HK-2 (cell line): Measurements from ENCODE around the gene ACYP2.

Experiments used
- DNase-seq: peaks from one replicate; pipeline ENCODE4 v3.0.0-alpha.2; 2018; ENCODE audit not compliant: unreplicated experiment

Gene ACYP2

DNA sequence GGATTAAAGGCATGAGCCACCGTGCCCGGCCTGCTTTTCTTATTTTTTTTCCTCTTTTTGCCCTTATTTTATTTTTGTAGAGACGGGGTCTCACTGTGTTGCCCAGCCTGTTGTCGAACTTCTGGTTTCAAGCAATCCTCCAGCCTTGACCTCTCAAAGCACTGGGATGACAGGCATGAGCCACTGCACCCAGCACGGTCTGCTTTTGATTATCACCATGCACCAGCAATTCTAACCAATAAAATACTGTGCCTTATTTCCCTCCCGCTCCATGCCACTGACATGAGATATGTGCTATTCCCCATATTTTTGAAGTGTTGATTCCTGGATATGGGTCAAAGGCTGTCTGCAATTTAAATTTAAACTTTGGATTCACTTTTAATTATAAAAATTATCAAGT, 42.9 kb downstream of the ACYP2 start:
- DNase-seq: no peak

DNA sequence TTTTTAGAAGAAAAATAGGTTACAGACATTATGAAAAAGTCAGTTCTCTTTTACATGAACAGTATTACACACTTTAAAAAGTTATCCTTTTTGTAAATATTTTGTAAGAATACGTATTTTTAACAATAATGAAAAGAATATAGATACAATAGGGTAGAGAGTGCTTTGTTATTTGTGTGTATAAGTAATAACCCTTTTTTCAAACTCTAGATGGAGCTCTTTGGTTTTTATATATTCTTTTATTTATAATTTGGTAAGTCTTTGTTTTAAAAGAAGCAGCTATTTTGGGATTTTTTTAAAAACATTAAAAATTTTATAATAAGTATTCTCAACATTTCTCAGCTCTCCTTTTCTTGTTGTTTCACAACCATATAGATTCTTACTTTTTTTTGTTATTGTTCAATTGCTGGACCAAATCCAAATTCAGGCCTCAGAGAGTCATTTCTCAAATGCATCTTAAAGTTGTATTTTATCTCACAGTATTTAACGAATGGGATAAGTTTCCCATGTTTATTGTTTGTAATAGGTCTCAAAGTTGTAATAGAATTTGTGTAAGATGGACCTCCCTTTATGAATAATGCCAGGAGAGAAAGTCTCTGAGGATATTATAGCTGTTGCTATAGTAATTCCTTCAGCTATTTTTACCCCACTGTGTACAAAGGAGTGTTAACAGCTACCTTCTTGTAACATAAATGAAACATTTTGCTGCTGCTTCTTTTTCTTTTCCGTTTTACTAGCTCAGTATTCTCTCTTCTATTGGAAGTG, 46.4 kb downstream of the ACYP2 start:
- no peak for DNase-seq

DNA sequence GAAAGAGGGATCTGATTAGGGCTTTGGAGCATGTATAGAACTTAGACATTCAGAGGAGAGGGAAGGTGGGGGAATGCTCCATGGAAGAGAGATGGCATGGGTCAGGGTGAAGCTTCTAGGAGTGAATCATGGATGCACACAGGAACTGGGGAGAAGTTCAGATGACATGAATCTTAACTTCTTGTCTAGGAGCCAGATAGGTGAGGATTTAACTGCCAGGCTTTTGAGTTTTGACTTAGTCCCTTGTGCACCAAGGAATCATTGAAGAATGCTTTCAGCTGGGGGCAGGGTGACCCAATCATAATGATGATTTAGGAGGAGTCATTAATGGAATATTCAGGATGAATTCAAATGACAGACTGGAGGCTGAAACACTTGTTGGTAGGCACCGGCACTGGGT, 48.7 kb downstream of the ACYP2 start:
- no peak for DNase-seq

DNA sequence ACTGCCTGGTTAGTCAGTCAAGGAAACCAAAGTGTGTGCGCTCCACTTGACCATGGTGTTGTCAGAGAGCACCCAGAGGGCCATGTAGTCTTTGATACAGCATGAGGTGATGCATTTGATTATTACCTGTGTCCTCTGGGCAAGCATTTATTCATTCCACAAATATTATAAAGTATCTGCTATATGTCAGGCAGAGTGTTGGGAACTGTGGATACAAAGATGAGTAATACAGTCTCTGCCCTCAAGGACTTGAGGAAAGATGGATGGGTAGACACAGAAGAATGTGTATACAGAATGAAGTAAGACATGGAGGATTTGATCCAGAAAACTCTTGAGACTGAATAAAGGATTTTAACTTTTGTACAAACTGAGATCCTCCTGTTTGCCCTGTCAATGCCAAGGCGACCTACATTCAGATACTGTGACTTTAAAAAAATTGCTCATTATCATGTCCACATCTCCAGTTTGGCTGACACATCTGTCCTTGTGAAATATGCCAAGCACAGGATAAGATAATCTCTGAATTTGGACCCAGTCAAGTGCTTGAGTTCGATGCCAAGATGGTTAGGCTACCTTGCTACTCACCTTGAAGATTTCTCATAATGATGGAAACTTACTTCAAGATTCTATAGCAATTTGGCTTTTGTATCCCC, 50.8 kb downstream of the ACYP2 start:
- no peak for DNase-seq

DNA sequence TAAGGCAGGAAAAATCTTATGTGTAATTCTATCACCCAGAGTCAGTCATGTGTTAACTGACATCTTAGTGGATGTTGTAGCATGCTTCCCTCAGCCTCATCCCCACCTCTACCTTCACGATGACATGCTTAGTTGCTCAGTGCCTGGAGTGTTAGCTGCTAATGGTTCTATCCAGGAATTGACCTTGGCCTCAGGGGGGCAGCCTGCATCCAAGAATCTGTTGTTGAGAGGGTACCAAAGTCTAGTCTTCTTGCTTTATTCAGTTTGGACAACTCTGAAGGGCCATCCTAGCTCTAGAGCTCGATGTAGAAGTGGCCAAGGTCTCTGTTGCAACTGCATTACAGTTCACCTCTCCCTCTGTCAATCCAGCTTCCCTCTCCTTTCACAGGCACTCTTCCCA, 61.2 kb downstream of the ACYP2 start:
- peak; percentile 38 for DNase-seq

DNA sequence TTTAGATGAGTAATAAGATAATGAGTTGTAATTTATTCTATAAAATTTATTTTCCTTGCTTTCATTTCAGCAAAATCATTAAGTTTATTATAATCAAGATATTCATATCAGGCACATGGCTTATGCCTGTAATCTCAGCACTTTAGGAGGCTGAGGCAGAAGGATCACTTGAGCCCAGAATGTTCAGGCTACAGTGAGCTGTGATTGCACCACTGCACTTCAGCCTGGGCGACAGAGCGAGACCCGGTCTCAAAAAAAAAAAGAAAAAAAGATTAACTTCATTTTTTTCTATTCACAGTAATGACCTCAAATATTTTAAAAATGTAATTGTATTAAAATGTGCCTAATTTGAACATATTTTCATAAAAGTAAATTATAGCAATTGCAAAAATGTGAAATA, 67.9 kb downstream of the ACYP2 start:
- no peak for DNase-seq

DNA sequence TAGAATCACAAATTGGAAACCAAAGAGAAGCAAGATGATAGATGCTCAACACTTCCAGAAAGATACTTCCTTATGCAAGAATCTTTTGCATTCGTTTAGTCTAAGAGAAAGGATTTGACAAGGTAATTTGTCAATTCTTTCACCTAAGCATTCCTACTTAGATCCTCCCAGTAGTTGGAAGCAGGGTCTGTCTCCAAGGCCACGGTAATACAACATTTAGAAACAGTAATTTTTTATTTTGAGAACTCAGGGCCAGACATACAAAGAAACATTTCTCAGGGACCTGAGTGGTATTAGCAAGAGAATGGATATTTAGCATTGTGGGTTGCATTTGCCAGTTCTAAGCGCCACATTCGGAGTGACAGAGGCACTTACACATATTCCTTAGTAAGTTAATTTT, 68.6 kb downstream of the ACYP2 start:
- no peak for DNase-seq

DNA sequence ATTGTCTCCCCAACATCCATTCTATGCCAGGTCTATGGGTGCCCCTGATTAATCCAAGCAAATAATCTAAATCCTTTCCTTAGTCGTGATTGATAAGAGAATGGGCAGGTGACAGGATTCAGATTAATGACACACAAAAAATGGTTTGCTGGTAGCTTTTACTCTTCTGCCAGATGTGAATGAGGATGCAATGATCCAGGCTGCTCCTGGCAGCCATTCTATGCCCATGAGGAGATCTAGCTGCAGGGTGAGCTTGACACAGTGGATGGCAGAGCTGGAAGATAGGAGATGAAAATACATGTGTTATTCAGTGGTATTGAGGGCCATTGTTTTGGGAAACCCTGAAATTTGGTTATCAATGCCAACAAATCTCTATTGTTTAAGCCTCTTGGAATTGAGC, 69.7 kb downstream of the ACYP2 start:
- DNase-seq: no peak

DNA sequence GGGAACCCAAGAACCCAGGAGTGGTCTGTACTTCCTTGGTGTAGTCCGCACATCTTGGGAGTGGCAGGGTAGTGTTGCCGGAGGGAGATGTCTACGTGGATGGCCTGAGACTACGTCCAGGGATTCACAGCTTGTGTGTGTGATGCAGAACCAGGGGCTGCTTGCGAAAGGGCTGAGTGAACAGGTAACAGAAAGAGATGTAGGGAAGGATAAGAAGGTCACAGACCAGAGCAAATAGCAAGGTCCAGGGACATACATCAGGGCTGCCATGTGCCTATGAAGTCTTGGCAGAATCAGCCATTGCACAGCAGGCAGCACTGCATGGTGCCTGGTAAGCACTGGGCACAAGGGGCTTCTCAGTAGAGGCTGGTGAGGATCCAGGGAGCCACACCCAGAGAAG, 71.9 kb downstream of the ACYP2 start:
- DNase-seq: no peak

DNA sequence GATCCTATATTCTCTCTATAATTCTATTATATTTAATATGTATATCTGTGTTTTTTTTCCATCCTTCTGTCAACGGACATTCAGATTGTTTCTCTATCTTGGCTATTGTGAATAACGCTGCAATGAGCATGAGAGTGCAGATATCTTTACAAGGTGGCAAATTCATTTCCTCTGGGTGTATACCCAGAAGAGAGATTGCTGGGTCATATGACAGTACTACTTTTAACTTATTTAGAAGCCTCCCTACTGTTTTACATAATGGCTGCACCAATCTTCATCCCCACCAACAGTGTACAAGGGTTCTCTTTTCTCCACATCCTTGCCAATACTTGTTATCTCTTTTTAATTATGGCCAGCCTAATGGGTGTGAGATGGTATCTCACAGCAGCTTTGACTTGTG, 74.1 kb downstream of the ACYP2 start:
- no peak for DNase-seq

DNA sequence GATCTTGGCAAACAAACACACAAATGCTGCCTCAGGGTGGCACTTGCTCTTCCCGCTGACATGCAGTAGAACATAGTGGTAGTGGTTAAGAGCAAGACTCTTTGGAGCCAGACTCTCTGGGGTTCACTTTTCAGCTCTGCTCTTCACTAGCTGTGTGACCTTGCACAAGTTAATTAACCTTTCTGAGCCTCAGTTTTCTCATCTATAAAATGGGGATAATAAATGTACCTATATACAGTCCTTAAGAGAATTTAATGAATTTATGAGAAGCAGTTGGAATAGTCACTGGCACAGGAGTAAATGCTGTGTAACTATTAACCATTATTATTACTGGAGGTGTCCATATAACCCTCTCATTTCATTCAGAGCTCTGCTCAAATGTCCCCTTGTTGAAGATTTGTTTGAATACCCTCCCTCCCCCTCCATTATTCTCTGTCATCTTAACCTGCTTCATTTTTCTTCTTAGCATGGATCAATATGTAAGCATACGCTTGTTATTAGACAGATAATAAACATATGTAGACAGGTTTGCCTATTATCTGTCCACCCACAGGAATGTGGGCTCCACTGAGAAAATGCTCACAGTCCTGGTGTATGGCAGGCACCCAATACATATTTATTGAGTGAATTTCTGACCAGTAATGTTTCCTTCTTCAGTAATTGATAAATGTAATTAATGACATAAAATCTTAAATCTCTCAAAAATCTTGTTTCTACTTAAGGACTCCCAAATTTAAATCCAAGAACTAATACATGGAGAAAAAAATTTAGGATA, 76.1 kb downstream of the ACYP2 start:
- no peak for DNase-seq

DNA sequence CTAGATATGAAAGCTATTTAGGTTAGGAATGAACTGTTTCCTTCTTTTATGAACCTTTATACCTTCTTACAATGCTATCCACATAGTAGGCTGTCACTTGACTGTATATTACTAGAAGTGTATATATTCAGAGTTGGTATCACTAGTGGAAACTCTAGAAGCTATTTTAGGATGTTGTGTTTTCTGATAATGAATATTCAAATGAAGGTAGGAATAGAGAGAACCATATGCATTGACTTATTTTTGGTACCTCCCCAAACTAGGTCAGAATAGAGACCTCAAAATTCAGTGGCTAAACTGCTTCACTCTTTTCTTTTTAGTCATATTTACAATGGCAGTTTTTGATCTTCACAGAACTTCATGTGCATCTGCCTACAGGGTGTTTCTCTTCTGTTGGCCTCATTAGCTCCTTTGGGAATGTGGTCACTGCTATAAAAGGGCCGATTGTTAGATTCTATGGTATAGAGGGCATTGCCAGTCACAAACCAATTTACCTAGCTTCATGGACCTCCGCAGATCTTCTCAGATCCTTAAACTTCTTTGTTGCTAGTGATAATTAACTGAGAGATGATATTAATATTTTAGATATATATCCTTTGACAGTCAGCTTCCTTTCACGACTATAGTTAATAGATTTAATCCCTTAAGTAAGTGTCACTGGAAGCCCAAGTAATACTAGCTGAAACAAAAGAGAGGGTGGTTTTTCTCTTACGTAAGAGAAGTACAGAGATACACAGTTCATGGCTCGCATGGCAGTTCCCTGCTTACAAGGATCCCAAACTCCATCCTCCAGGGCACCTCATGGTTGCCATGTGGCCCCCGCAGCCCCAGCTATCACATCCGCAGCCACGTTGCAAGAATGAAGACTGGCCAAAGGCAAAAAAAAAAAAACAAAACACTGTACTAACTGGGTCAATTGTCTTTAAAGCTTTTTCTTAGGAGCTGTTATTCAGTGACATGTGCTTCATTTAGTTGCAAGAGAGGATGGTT, 79.6 kb downstream of the ACYP2 start:
- DNase-seq: no peak

DNA sequence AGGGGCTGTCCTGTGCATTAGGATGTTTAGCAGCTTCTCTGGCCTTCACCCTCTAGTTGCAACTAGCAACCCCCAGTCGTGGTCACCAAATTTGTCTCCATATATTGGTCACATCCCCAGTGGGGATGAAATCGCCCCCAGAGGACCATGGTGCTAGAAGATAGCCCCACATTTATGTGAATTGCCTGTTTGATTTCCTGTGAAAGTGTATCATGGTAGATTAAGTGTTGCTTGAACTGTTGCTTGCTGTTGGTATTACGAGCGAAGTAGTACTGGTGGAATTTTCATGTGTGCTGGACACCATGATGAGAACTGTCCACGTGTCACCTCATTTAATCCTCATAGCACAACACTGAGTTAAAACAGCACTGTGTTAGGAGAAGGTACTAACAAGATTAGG, 81.2 kb downstream of the ACYP2 start:
- no peak for DNase-seq

DNA sequence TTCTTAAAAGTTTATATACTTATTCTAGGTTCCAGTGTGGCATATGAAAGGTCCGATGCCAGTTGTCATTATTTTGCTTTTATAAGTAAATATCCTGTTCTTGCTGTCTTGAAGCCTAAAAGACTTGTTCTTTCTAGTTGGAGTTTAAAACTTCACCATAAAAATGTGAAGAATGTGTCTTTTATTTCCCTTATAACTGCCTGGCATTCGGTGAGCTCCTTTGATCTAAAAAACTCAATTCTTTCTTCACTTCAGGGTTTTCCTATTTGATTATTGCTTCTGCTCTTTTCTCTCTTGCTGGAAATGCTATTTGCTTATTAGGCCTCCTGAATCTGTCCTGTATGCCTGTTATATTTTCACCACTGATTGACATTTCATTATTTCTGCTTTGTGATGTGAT, 89.1 kb downstream of the ACYP2 start:
- DNase-seq: no peak

DNA sequence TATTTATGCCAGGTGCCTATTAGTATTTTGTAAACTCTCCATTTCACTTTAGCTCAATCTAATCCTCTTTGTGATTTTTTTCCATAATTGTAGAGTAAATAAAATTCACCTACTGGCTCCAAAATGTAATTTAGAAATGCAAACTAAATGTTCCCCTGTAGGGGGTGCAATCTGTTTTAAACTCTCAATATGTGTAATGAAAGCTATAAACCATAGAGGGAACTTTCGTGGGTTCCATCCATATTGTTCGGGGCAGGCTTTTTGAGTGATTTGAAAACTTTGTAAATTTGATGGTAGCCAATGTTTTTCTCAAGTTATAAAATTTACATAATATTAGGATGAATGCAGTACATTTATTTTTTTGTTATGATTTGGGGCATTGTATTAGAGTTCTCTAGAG, 91.2 kb downstream of the ACYP2 start:
- no peak for DNase-seq

DNA sequence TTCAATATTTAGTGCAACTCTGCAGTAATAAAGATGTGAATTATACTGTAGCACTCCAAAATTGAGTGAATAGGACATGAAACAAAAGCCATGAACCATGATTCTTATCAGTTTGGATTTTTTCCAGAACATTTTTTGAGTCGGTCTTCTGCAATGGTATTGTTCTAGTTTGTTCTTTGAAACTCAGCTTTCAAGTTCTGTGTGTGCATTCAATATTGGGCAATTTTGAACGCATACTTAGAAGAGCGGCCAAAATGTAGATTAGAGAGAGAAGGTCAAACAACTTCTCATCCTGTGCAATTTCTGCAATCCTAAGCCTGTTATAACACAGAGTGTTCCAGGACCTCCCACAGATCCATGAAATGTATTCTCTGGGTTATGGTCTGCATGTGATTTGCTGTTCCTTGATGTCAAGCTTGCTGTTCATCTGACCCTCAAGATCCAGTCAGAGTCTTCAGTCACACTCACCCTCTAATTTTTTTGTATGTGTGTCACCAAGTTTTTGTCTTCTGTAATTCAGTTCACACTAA, 92.3 kb downstream of the ACYP2 start:
- DNase-seq: no peak

DNA sequence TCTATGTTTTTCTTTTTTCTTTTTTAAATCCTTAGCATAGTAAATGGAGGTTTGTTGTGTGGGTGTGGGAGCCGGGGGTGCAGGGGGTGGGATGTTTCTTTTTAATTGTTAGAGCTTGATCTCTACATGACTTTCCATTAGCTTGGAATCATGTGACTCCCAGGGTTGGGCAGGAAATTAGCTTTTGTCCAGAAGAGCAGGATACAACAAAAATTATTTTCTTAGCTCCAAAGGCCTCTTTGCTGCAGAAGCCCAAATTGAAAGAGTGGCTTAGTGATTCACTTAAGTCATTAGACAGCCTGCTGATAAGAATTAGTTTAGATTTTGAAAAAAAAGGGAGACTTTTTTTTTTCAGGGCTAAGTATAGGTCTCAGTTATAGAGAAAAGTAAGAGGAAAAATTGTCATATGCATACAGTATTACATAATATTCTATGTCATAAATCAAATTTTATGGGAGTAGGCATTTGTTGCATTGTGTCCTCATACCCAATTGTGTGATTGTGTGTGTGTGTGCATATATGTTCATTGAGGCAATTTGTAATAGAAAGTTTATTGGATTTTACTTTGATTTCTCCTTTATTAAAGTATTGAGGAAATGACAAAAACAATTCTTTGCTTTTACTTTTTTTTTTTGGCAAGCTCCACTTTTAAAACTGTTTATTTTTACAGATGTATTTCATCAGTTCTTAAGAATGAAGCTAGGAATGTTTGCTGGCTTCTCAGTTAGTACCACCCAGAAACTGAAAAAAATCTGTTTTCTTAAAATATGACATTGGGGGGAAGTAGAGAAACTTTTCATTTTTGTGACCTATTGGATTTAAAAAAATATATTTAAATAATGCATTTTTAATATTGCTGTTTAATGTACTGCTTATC, 93.2 kb downstream of the ACYP2 start:
- DNase-seq: no peak

DNA sequence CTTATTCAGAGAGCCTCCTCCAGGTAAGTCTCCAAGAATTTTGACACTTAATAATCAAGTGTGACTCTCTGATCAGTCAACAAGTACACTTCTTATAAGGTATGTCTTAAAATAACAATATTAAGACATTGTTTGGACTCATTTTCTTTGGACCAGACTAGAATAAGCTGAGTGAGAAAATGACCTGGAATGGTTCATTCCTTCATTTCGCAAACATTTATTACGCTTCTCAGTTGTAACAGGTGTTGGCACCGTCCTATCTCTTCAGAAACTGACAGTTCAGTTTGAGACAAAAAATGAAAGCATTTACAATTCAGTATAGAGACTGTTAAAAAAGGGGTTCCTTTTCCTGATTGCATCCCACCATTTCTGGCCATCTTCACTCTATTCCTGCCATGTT, 94.0 kb downstream of the ACYP2 start:
- DNase-seq: no peak

DNA sequence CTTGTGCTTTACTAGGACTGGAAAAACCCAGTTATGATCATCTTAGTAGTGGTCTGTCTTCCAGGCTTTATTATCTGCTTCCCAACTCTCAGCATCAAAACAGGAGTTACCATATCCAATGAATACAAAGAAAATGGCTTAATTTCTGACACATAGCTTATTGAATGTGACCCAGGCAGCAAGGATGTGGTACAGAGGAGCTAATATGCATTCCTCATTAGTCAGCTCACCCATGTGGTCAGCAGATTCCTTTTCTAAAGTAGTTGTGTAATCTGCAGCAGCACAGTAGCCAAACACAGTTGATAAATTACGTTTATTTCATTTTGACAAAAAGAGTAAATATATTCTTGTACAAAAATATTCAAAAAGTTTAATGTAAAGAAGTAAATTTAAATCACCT, 97.0 kb downstream of the ACYP2 start:
- peak; percentile 20 for DNase-seq

DNA sequence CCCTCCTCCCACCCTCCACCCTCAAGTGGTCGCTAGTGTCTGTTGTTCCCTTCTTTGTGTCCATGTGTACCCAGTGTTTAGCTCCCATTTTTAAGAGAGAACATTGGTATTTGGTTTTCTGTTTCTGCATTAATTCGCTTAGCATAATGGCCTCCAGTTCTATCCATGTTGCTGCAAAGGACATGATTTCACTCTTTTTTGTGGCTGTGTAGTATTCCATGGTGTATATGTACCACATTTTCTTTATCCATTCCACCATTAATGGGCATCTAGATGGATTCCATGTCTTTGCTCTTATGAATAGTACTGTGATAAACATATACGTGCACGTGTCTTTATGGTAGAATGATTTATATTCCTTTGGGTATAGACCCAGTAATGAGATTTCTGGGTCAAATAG, 97.7 kb downstream of the ACYP2 start:
- DNase-seq: no peak

DNA sequence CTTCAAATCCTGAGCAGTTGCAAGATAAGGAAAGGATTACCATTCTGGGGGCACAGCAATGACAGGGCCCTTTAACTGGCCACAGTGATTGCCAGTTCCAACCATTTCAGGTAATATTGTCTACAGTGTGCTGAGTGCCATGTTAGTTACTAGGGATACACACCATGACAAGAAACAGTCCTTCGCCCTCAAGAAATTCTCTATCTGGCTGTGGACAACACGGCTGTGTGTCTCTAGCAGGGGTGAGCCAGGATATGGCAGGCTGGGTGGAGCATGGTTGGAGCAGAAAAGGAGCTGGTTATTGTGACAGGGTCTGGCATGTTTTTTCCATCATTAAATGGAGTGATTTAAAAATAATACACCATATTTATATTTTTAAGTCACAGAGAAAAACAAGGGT, 109.6 kb downstream of the ACYP2 start:
- DNase-seq: no peak
